ENCODE measurements around the gene WFDC11. TPM values are rescaled to one million over a fixed set of nuclear protein-coding genes. Genes with fewer than 3 reads are reported as not detected.
A peak's percentile ranks its signal among the peaks of the same experiment; 100 is the strongest.

The WFDC11 gene
- total RNA-seq, 1 donor from 2014 or later = not detected

DNA sequence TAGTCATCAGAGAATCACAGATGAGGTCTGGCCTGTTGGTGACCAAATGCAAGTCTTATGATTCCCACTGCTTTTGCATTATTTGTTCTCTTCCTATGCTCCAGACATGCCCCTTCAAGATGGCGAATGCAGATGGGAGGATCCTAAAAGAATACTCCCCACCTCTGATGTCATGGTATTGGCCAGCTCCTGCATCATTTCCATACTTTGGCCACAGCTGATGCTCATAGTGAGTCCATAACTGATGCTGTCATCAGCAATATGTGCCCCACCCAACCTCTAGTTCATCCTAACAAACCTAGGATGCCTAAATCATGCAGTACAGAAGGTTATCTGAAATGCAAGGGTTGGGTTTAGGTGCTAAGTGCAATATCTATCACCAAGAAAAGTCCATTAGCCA, 33.5 kb downstream of the WFDC11 start:
- H3K9me3 Mint-ChIP-seq = no peaks in the 10 kb centered on the region
- CTCF ChIA-PET = no interaction called here
- no peak overlapping the region for H3K4me3 Mint-ChIP-seq
- no peak for ATAC-seq (ENCODE audit: low read depth)
- no peak overlapping the region for H3K27ac Mint-ChIP-seq
- no peaks in the 10 kb centered on the region for H3K4me1 Mint-ChIP-seq
- TF ChIP-seq, protein P1, sequence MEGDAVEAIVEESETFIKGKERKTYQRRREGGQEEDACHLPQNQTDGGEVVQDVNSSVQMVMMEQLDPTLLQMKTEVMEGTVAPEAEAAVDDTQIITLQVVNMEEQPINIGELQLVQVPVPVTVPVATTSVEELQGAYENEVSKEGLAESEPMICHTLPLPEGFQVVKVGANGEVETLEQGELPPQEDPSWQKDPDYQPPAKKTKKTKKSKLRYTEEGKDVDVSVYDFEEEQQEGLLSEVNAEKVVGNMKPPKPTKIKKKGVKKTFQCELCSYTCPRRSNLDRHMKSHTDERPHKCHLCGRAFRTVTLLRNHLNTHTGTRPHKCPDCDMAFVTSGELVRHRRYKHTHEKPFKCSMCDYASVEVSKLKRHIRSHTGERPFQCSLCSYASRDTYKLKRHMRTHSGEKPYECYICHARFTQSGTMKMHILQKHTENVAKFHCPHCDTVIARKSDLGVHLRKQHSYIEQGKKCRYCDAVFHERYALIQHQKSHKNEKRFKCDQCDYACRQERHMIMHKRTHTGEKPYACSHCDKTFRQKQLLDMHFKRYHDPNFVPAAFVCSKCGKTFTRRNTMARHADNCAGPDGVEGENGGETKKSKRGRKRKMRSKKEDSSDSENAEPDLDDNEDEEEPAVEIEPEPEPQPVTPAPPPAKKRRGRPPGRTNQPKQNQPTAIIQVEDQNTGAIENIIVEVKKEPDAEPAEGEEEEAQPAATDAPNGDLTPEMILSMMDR (IDR thresholded peaks at IDR 0.05) = no peak
- H3K27me3 Mint-ChIP-seq = peaks cover 8% of the 10 kb centered on the region
- intact Hi-C loops (cut with micrococcal nuclease) = no loop called here
- POLR2A ChIA-PET = no interaction called here
- DNase-seq = no peak
- no peaks in the 10 kb centered on the region for H3K36me3 Mint-ChIP-seq (ENCODE audit: low read depth)

DNA sequence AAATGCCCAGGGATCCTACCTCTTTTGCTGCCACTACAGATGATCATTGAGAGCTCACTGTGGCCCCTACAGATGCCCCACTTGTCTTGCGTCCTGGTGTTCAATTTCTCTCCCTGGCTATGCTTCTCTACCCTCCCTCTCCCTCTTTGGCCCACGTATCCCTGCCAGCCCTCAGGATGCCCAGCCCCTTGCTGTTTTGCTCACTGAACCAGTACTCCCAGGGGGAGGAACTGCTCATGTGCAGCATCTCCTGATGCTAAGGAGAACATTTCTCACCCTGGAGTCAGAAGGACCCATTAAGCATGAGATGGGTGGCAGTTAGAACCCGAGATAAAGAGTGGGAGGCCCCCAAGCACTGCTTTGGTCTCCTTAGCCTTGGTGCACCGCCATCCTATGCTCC, 38.9 kb downstream of the WFDC11 start, which contains the start of gene WFDC9:
TSS of gene WFDC9 (minus strand) at position 101 of the 400 bp plus-strand sequence. CDS start 21,103 bp downstream, outside the sequence.
- H3K36me3 Mint-ChIP-seq (ENCODE audit: low read depth) = no peaks in the 10 kb centered on the region
- CTCF ChIA-PET = interaction anchor here (0.9 kb wide), 1 partner anchor 140 kb away, joined by 3 read pairs; no protein-coding TSS in a partner anchor
- peaks cover 21% of the 10 kb centered on the region for H3K27me3 Mint-ChIP-seq

DNA sequence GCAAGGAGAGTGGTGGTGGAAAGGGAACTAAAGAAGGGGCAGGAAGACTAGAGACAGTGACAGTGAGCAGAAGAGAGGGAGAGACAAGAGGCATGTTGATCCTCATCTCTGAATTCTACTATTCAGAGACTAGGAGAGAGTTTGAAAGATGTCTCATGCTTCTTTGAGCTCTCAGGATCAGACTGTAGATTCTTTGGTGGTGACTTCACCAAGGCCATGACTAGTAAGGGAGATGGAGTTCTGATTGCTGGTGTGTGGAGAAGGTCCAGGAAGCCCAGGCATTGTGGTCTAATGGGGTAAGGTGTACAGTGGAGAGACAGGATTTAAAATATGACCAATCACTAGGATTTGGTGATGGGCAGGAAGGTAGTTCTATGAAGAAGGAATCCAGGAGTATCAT, 39.7 kb downstream of the WFDC11 start:
- intact Hi-C loops (cut with micrococcal nuclease) = no loop called here
- ChIA-PET POLR2A (no interaction called here), CTCF (interaction anchor here (0.9 kb wide), 1 partner anchor 141 kb away, joined by 3 read pairs; no protein-coding TSS in a partner anchor)
- Mint-ChIP-seq H3K27me3 (peaks cover 21% of the 10 kb centered on the region), H3K4me1 (peaks cover 3% of the 10 kb centered on the region), H3K9me3 (peaks cover 3% of the 10 kb centered on the region), H3K4me3 (no peak overlapping the region), H3K27ac (no peak overlapping the region), H3K36me3 (ENCODE audit: low read depth) (no peaks in the 10 kb centered on the region)
- DNase-seq = no peak
- ATAC-seq (ENCODE audit: low read depth) = no peak
- TF ChIP-seq, protein P1 (IDR thresholded peaks at IDR 0.05) = no peak

More for the DNA sequence above, 38.9 kb downstream of the WFDC11 start, which contains the start of gene WFDC9:
- Mint-ChIP-seq H3K4me1 (peaks cover 3% of the 10 kb centered on the region), H3K27ac (no peak within 1 kb of the TSS), H3K9me3 (peaks cover 2% of the 10 kb centered on the region), H3K4me3 (no peak within 1 kb of the TSS)
- intact Hi-C loops (cut with micrococcal nuclease) = no loop called here
- ATAC-seq (ENCODE audit: low read depth) (no peak), DNase-seq (no peak)
- POLR2A ChIA-PET = no interaction called here
- TF ChIP-seq, protein P1 (IDR thresholded peaks at IDR 0.05) = no peak

DNA sequence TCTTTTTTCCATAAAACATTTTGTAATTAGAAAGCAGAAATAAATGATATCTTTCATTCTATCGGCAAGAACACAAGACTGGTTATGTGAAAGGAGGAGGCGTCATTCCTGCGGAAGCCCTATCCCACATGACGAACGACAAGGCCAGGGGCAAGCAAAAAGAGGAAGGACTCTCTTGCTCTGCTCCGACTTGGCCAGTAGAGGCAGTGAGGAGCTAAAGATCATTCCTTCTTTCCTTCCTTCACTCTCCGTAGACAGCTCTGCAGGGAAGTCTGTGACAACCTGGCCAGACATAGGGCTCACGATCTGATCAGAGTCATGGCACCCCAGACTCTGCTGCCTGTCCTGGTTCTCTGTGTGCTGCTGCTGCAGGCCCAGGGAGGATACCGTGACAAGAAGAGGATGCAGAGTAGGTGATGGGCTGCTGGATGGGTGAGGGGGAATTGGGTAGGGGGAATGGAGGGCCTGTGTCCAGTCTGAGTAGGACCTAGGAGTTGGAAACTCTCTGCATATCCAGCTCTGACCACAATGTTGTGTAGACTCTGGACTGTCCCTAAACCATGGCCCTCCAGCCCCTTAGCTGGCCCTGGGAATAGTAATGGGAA, 40.4 kb downstream of the WFDC11 start, which contains the start of gene WFDC10A:
TSS of gene WFDC10A (plus strand) at position 244 of the 605 bp plus-strand sequence. CDS start at position 319, 75 bp downstream.
- Mint-ChIP-seq H3K9me3 (peaks cover 11% of the 10 kb centered on the region), H3K4me3 (no peak within 1 kb of the TSS), H3K27me3 (peaks cover 21% of the 10 kb centered on the region), H3K27ac (no peak within 1 kb of the TSS), H3K36me3 (ENCODE audit: low read depth) (no peaks in the 10 kb centered on the region), H3K4me1 (peaks cover 3% of the 10 kb centered on the region)
- TF ChIP-seq, protein P1 (IDR thresholded peaks at IDR 0.05) = peak; percentile 42
- intact Hi-C loops (cut with micrococcal nuclease) = no loop called here
- DNase-seq (no peak), ATAC-seq (ENCODE audit: low read depth) (peak; percentile 67)
- POLR2A ChIA-PET = no interaction called here
- CTCF ChIA-PET = interaction anchor here (0.7 to 1.0 kb wide), 2 partner anchors 70 to 142 kb away, joined by 3 to 4 read pairs; no protein-coding TSS in a partner anchor

DNA sequence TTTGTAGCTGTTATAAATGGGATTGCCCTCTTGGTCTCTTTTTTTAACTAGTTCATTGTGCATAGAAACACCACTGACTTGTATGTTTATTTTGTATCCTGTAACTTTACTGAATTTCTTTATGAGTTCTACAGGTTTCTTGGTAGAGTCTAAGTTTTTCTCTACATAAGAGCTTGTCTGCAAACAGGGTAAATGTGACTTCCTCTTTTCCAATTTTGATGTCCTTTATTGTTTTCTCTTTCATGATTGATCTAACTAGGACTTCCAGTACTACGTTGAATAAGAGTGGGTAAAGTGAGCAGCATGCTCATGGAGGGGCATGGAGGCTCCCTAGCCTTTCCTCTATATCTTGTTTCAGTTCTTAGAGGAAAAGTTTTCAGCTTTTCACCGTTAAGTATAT, 43.5 kb downstream of the WFDC11 start:
- DNase-seq = no peak

More for the DNA sequence above, 43.5 kb downstream of the WFDC11 start:
- Mint-ChIP-seq H3K27me3 (peaks cover 23% of the 10 kb centered on the region), H3K27ac (no peak overlapping the region), H3K36me3 (ENCODE audit: low read depth) (no peaks in the 10 kb centered on the region), H3K4me1 (peaks cover 3% of the 10 kb centered on the region), H3K4me3 (no peak overlapping the region), H3K9me3 (peaks cover 13% of the 10 kb centered on the region)
- CTCF ChIA-PET = interaction anchor here (1.0 kb wide), 1 partner anchor 145 kb away, joined by 3 read pairs; no protein-coding TSS in a partner anchor
- TF ChIP-seq, protein P1 (IDR thresholded peaks at IDR 0.05) = no peak
- no peak for ATAC-seq (ENCODE audit: low read depth)
- POLR2A ChIA-PET = no interaction called here
- intact Hi-C loops (cut with micrococcal nuclease) = no loop called here
